ENCODE results near the gene SUFU. TPM values are rescaled to one million over a fixed set of nuclear protein-coding genes. Genes with fewer than 3 reads are reported as not detected.

The SUFU gene
- total RNA-seq, 1 donor from 2014 or later: 0.79 TPM

GRCh38 chr10:102642736-102643335 is 139.1 kb downstream of the SUFU start:
- Histone ChIP-seq H3K36me3 (ENCODE audit: control insufficient read depth, insufficient read depth, low read length) (no peaks in the 10 kb centered on the region), H3K4me3 (ENCODE audit: low read depth, low read length) (peak overlapping the region; percentile 91), H3K27me3 (ENCODE audit: control insufficient read depth, insufficient read depth, low read length) (no peaks in the 10 kb centered on the region)
- DNase-seq (ENCODE audit: low read depth): peak; percentile 59
- FAIRE-seq: no peak
- TF ChIP-seq, protein P1, sequence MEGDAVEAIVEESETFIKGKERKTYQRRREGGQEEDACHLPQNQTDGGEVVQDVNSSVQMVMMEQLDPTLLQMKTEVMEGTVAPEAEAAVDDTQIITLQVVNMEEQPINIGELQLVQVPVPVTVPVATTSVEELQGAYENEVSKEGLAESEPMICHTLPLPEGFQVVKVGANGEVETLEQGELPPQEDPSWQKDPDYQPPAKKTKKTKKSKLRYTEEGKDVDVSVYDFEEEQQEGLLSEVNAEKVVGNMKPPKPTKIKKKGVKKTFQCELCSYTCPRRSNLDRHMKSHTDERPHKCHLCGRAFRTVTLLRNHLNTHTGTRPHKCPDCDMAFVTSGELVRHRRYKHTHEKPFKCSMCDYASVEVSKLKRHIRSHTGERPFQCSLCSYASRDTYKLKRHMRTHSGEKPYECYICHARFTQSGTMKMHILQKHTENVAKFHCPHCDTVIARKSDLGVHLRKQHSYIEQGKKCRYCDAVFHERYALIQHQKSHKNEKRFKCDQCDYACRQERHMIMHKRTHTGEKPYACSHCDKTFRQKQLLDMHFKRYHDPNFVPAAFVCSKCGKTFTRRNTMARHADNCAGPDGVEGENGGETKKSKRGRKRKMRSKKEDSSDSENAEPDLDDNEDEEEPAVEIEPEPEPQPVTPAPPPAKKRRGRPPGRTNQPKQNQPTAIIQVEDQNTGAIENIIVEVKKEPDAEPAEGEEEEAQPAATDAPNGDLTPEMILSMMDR (IDR thresholded peaks at IDR 0.05; ENCODE audit: insufficient read depth, low read length, severe bottlenecking): no peak

DNA sequence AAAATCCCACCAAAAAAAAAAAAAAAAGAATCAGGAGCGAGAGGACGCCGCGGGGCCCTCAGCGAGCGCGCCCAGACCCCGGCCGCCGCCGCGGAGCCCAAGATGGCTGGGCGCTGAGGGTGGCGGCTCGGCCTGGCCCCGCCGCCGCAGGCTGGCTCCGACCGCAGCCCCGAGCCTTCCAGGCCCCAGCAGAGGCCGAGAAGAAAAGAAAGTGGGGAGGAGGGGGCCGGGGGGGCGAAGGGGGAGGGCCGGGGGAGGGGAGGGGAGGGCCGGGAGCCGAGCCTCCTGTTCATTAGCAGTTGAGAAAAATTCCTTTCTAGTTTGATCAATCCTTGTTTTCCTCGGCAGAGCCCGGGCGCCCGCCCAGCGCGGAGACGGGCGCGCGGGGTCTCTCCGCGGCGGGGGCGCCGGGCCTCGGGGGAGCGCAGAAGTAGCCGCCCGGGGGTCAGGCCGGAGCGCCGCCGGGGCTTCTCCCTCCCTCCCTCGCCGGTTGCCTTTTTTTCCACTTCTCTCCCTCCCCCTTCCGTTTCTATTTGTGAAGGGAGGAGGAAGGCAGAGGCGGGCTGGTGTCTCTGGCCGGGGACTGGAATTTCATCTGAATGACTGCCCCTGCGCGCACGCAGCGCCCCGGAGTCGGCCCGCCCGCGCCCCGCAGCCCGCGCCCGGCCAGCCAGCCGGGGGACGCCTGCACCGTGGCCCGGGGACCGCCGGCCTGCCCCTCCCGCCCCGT is 139.7 kb downstream of the SUFU start:
- TF ChIP-seq, protein P1 (IDR thresholded peaks at IDR 0.05; ENCODE audit: insufficient read depth, low read length, severe bottlenecking): no peak
- DNase-seq (ENCODE audit: low read depth) (peak; percentile 39), FAIRE-seq (no peak)

GRCh38 chr10:102644066-102644645 is 140.4 kb downstream of the SUFU start, which contains the start of gene TRIM8:
TRIM8 (plus strand) TSS chr10:102644479; CDS start chr10:102644618, 139 bp downstream.
- FAIRE-seq: no peak
- Histone ChIP-seq H3K27me3 (ENCODE audit: control insufficient read depth, insufficient read depth, low read length) (no peaks in the 10 kb centered on the region), H3K36me3 (ENCODE audit: control insufficient read depth, insufficient read depth, low read length) (no peaks in the 10 kb centered on the region), H3K4me3 (ENCODE audit: low read depth, low read length) (peak within 1 kb of the TSS; percentile 91)
- TF ChIP-seq, protein P1 (IDR thresholded peaks at IDR 0.05; ENCODE audit: insufficient read depth, low read length, severe bottlenecking): no peak
- no peak for DNase-seq (ENCODE audit: low read depth)

More for the DNA sequence above, 139.7 kb downstream of the SUFU start:
- H3K27me3 ChIP-seq (ENCODE audit: control insufficient read depth, insufficient read depth, low read length): no peaks in the 10 kb centered on the region
- no peaks in the 10 kb centered on the region for H3K36me3 ChIP-seq (ENCODE audit: control insufficient read depth, insufficient read depth, low read length)
- H3K4me3 ChIP-seq (ENCODE audit: low read depth, low read length): peak overlapping the region; percentile 91

DNA sequence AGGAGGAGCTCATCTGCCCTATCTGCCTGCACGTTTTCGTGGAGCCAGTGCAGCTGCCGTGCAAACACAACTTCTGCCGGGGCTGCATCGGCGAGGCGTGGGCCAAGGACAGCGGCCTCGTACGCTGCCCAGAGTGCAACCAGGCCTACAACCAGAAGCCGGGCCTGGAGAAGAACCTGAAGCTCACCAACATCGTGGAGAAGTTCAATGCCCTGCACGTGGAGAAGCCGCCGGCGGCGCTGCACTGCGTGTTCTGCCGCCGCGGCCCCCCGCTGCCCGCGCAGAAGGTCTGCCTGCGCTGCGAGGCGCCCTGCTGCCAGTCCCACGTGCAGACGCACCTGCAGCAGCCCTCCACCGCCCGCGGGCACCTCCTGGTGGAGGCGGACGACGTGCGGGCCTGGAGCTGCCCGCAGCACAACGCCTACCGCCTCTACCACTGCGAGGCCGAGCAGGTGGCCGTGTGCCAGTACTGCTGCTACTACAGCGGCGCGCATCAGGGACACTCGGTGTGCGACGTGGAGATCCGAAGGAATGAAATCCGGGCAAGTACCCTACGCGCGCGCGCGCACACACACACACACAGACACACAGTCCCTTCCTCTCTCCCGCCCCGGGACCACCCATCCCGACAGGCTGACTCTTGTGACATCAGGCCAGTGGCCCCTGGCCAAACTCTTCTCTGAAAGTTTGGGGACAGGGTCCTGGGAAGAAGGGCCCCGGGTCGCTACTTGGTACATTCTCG is 141.0 kb downstream of the SUFU start:
- FAIRE-seq: no peak
- H3K4me3 ChIP-seq (ENCODE audit: low read depth, low read length): peak overlapping the region; percentile 91
- peaks cover 1% of the 10 kb centered on the region for H3K36me3 ChIP-seq (ENCODE audit: control insufficient read depth, insufficient read depth, low read length)
- TF ChIP-seq, protein P1 (IDR thresholded peaks at IDR 0.05; ENCODE audit: insufficient read depth, low read length, severe bottlenecking): peak; percentile 69
- H3K27me3 ChIP-seq (ENCODE audit: control insufficient read depth, insufficient read depth, low read length): no peaks in the 10 kb centered on the region
- peak; percentile 58 for DNase-seq (ENCODE audit: low read depth)

GRCh38 chr10:102645388-102645740 is 141.6 kb downstream of the SUFU start:
- H3K36me3 ChIP-seq (ENCODE audit: control insufficient read depth, insufficient read depth, low read length): peaks cover 1% of the 10 kb centered on the region
- H3K4me3 ChIP-seq (ENCODE audit: low read depth, low read length): peak overlapping the region; percentile 91
- FAIRE-seq (no peak), DNase-seq (ENCODE audit: low read depth) (peak; percentile 60)
- TF ChIP-seq, protein P1 (IDR thresholded peaks at IDR 0.05; ENCODE audit: insufficient read depth, low read length, severe bottlenecking): no peak
- no peaks in the 10 kb centered on the region for H3K27me3 ChIP-seq (ENCODE audit: control insufficient read depth, insufficient read depth, low read length)

Data from bronchial epithelial cell (primary cell).